LNCAP (cell line): Measurements from ENCODE around the gene SCMH1.

ENCODE experiments used
- TF ChIP-seq, protein P1 (sequence below): fragments of 450-650 bp; IDR thresholded peaks from 2 replicates; pipeline ENCODE4 v1.5.1; 2017; ENCODE audit warnings: mild to moderate bottlenecking

The SCMH1 gene

DNA sequence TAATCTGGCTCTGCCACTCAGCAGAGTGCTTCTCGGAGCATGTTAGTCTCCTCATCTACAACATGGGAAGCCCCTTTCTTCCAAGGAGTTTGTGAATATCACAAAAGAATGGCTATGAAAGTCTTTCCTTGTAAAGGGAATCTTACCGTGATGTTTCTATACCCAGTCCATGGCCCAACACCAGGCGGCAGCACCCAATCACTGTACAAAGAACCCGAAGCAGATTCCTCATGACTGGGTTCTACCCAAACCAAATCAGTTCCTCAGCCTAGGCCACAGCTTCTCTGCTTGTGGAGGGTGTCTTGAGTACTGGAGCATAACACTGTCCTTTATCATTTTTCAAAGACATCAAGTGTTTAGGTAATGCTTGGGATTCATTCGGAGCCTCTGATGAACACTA lies 204.0 kb downstream of the SCMH1 start:
- TF ChIP-seq, protein P1, sequence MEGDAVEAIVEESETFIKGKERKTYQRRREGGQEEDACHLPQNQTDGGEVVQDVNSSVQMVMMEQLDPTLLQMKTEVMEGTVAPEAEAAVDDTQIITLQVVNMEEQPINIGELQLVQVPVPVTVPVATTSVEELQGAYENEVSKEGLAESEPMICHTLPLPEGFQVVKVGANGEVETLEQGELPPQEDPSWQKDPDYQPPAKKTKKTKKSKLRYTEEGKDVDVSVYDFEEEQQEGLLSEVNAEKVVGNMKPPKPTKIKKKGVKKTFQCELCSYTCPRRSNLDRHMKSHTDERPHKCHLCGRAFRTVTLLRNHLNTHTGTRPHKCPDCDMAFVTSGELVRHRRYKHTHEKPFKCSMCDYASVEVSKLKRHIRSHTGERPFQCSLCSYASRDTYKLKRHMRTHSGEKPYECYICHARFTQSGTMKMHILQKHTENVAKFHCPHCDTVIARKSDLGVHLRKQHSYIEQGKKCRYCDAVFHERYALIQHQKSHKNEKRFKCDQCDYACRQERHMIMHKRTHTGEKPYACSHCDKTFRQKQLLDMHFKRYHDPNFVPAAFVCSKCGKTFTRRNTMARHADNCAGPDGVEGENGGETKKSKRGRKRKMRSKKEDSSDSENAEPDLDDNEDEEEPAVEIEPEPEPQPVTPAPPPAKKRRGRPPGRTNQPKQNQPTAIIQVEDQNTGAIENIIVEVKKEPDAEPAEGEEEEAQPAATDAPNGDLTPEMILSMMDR = no peak

DNA sequence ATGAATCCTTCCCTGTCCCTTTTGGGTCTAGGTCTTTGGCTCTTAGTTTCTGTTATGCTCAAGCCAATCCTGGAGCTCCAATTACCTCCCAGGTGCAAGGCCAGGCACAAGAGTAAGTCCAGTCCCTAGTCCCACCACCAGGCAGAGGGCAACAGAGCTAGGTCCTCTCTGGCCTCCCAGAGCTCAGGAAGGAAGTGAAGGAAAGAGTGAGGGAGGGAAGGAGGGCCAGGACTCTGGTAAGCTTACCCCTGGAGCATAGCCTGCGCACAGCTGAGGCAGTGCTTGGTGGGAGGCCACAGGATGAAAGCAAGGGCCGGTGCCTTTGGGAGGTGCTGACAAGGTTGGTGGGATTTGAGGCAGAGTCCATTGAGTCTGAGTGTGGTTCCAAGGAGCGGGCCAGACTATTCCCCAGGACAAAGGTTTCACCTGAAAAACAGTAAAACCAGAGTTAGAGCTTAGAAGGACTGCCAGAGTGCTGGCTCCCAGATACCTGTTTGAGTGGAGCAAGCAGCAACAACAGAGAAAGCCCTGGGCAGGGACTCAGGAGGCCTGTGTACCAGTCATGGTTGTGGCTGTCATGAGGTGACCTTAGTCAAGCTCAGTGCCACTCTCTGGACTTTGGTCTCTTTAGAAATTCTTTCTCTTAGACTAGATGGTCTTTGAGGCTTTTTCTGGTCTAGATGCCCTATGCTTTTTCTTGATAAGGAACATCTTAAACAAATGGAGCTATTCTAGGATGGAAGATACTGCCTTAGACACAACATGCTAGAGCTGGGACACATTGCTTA lies 204.8 kb downstream of the SCMH1 start:
- TF ChIP-seq, protein P1 = no peak

DNA sequence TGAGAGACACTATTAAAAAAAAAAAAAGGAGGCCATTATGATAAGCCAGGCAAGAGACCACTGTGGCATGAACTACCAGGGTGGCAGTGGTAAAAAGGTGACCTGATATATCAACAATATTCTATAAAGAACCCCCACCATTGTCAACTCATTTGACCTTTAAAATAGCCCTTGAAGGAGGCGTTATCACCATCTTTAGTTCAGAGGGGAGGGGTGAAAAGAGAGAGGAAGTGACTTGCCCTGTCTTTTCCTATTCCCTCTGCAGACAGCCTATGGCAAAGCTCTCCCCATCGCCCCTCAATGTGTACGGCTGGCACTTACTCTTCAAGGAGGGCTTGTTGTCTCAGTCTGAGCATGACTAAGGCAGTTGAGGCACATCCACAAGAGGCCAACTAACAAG lies 208.8 kb downstream of the SCMH1 start:
- TF ChIP-seq, protein P1 = no peak

DNA sequence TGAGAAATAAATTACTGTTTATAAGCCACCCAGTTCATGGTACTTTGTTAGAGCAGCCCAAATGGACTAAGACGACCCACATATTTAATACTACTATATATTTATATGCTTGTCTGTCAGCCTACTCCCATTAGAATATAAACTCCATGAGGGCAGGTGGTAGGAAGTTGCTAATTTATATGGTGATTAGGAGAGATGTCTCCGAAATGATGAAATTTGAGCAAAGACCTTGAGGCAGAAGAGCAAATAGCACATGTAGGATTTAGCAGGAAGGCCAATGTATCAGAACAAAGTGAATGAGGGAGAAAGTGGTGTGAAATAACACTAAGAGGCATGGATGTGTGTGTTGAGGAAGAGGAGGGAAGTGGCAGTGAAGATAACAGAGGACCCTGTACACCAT lies 210.0 kb downstream of the SCMH1 start:
- TF ChIP-seq, protein P1 = no peak

DNA sequence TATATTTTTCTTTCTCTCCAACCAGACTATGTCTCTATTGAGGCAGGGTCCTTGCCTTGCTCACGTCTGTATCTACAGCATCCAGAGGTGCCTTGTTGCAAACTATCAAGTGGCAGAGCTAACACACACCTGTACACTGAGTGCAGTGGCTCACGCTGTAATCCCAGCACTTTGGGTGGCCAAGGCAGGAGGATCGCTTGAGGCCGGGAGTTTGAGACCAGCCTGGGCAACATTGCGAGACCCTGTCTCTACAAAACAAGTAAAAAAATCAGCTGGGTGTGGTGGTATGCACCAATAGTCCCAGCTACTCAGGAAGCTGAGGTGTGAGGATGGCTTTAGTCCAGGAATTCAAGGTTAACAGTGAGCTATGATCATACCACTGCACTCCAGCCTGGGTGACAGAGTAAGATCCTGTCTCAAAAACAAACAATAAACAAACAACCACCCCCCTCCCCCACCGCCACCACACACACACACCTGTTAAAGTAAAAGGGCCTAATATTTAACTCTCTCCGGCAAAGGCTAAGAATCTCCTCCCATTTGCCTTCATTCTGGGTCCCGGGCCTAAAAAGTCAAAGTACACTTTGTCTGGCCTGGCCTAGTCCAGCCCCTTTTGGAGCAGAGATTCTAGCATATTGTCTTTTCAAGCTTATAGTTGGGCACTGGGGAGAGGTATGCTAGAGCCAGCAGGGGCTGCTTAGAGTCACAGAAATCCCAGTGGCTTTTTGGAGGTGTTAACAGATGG lies 211.1 kb downstream of the SCMH1 start:
- TF ChIP-seq, protein P1 = no peak

DNA sequence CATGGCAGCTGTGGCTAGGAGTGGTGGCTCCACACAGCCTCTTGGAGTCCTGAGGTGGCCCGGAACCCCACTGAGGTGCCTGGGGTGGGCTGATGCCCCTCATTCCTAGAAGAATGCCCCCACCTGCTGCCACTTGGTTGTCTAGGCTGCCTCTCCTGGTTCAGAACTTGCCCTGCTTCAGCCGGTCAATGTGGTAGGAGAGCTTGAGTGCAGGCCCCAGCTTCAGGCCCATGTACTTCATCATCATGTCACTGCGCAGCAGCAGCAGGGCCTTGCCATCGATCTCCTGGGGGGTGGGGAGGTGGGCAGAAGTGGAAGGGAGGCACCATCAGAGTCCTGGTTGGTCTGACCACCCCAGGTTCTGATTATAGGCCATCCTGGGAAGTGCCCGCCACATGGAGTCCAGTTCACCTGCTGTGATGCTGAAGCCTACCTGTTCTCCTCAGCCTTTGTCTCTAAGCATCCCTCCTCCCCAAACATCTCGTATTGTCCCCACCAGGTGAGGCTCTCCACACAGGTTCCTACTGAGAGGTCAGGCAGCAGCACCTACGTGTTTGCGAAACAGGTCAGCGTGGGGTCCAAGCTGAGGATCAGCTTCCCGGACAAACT lies 214.0 kb downstream of the SCMH1 start:
- TF ChIP-seq, protein P1 = no peak

DNA sequence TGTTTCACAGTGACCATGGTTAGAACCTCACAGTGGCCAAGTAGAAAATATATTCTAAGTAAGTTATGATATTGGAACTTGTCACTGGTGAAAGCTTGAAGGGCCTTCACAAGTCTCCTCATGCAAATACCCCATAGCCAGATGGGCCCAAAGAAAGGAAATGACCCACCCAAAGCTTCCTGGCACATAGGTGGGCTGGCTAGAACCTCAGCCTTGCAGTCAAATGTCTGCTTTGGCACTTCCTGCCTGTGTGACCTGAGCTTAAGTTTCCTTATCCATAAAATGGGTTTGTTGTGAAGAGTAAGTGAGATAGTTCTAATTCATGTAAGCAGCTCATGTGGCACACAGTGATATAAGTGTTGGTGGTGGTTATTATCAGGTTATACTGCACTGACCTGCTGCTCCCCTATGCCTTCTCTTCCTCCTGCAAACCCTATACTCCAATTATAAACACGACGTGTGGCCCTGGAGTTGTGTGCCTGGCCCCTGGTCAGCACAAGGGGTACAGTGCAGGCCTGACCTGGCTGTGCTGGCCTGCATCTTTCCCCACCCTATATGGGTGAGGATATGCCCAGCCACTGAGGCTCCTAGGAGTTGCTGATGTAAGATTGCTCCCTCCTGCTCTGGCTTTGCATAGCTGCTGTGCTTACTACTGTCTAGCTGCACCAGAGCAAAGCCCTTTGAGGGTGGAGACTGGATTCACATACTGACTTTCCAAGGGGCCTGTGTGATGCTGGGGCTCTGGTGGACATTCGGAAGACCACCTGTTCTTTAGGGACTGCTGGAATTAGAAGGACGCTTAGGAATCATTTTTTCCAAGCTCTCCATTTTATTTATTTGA lies 215.9 kb downstream of the SCMH1 start:
- TF ChIP-seq, protein P1 = no peak
